GM12878 (cell line): Measurements from ENCODE around the gene SLC43A1. TPM values are rescaled to one million over a fixed set of nuclear protein-coding genes. Genes with fewer than 3 reads are reported as not detected.

Experiments
- ATAC-seq: fragments of 200-7000 bp; cut with Tn5 transposase; 3 replicates; pipeline ENCODE4 v1.9.1; 2020; ENCODE audit warnings: mild to moderate bottlenecking, moderate library complexity
- BruUV-seq: library from RNA; stranded (reverse); fragments of 400-500 nt; replicated peaks from 2 replicates; lab custom pipeline; 2021; lab: Mats Ljungman, UMichigan
- CTCF ChIA-PET: fragments of 300-600 bp; sonication (Branson Sonifier 250); formaldehyde crosslinking; extraction: SDS; loops from one replicate; lab custom pipeline; 2021; ENCODE audit warnings: inconsistent platforms; lab: Yijun Ruan, JAX
- POLR2A ChIA-PET: fragments of 350-600 bp; formaldehyde crosslinking; extraction: SDS; loops from one replicate; lab custom pipeline; 2021; ENCODE audit warnings: inconsistent platforms; lab: Charles Lee
- RAD21 ChIA-PET: fragments of 300-600 bp; sonication (Branson Sonifier 250); formaldehyde crosslinking; loops from one replicate; lab custom pipeline; 2023; ENCODE audit warnings: antibody characterized with exemption; ENCODE audit not compliant: unreplicated experiment; lab: Charles Lee
- SMC1A ChIA-PET: fragments of 300-600 bp; sonication (Branson Sonifier 250); formaldehyde crosslinking; loops from one replicate; lab custom pipeline; 2023; ENCODE audit not compliant: unreplicated experiment, uncharacterized antibody; lab: Charles Lee
- DNase-seq: peaks from one replicate; pipeline ENCODE4 v3.0.0-alpha.2; 2011; ENCODE audit warnings: low read depth, low spot score
- FAIRE-seq: peaks from 3 replicates; lab custom pipeline; 2011; peaks lifted over from hg19 to GRCh38; lab: Jason Lieb, UNC
- H2AFZ ChIP-seq: 2 replicates; pipeline ENCODE4 v1.6.0; 2011; ENCODE audit warnings: low read depth, low read length, control low read depth; ENCODE audit not compliant: control insufficient read depth
- H3K27ac ChIP-seq: 2 replicates; pipeline ENCODE4 v1.5.1; 2011; ENCODE audit warnings: control low read depth; ENCODE audit not compliant: control insufficient read depth, insufficient read depth
- H3K27me3 ChIP-seq, 2 experiments: replicated peaks in 1 of 2; 2 replicates each; pipeline versions ENCODE4 v1.6.0 to v1.6.1; 2011; ENCODE audit warnings: low read length in 1 of 2; ENCODE audit not compliant: control insufficient read depth in 2 of 2, insufficient read depth in 2 of 2
- H3K36me3 ChIP-seq, 2 experiments: 2 replicates each; pipeline ENCODE4 v1.5.1; 2011; ENCODE audit warnings: low read length in 1 of 2; ENCODE audit not compliant: control insufficient read depth in 2 of 2, insufficient read depth in 2 of 2
- H3K4me1 ChIP-seq: 2 replicates; pipeline ENCODE4 v1.6.1; 2011; ENCODE audit warnings: mild to moderate bottlenecking, low read length, moderate library complexity, mixed read lengths; ENCODE audit not compliant: control insufficient read depth, insufficient read depth
- H3K4me2 ChIP-seq: 2 replicates; pipeline ENCODE4 v1.6.0; 2011; ENCODE audit warnings: control low read depth; ENCODE audit not compliant: control insufficient read depth, insufficient read depth
- H3K4me3 ChIP-seq: fragments of 200-600 bp; sonication (generic); 2 replicates; pipeline ENCODE4 v1.5.1; 2016
- H3K79me2 ChIP-seq: 2 replicates; pipeline ENCODE4 v1.6.0; 2011; ENCODE audit warnings: low read length; ENCODE audit not compliant: control insufficient read depth, insufficient read depth
- H3K9ac ChIP-seq: 2 replicates; pipeline ENCODE4 v1.8.0; 2011; ENCODE audit warnings: low read length, control low read depth, mixed read lengths; ENCODE audit not compliant: control insufficient read depth, insufficient read depth
- H3K9me3 ChIP-seq: replicated peaks from 3 replicates; pipeline ENCODE4 v1.5.1; 2011; ENCODE audit warnings: mild to moderate bottlenecking, low read length; ENCODE audit not compliant: control insufficient read depth, insufficient read depth
- H4K20me1 ChIP-seq: 2 replicates; pipeline ENCODE4 v1.6.0; 2011; ENCODE audit not compliant: control insufficient read depth, insufficient read depth
- KLF5 ChIP-seq: fragments of 450-650 bp; IDR thresholded peaks from 2 replicates; pipeline ENCODE4 v1.6.1; 2014; ENCODE audit warnings: mild to moderate bottlenecking; ENCODE audit not compliant: partially characterized antibody
- PAX5 ChIP-seq: IDR thresholded peaks from 2 replicates; pipeline ENCODE4 v1.6.1; 2011; ENCODE audit warnings: low read depth, low read length, borderline replicate concordance
- SMAD1 ChIP-seq: fragments of 450-650 bp; IDR thresholded peaks from 2 replicates; pipeline ENCODE4 v1.6.1; 2018; ENCODE audit warnings: mild to moderate bottlenecking, low read depth; ENCODE audit not compliant: partially characterized antibody
- SREBF2 ChIP-seq: IDR thresholded peaks from 2 replicates; pipeline ENCODE4 v1.6.1; 2012; ENCODE audit warnings: mild to moderate bottlenecking, low read length
- ZNF207 ChIP-seq: fragments of 450-650 bp; IDR thresholded peaks from 2 replicates; pipeline ENCODE4 v1.6.1; 2014; ENCODE audit warnings: antibody characterized with exemption, mild to moderate bottlenecking, borderline replicate concordance
- WGBS: methylation state at CpG from one replicate; pipeline ENCODE4 v1.1.6; 2016; ENCODE audit warnings: low lambda C conversion rate; ENCODE audit not compliant: insufficient replicate concordance, insufficient coverage; ENCODE audit errors: missing lambda C conversion rate; 5-methylcytosine and 5-hydroxymethylcytosine counted together
- in situ Hi-C: fragments of 300-500 bp; cut with MboI; formaldehyde crosslinking; loops from 9 replicates; pipeline ENCODE4 v1.14.3; 2018; ENCODE audit warnings: mixed read lengths
- intact Hi-C: fragments of 100-400 bp; cut with micrococcal nuclease; formaldehyde crosslinking; loops from one replicate; pipeline ENCODE4 v1.14.2; 2022; ENCODE audit not compliant: unreplicated experiment
- polyA plus RNA-seq, 11 experiments: library from polyadenylated mRNA; depleted of rRNA in 4 of 11; unstranded in 6 of 11; stranded (reverse) in 5 of 11; fragments of >200 nt; fragmentation: Nextera tagmentation in 4 of 11; fragmentation: Illumina TruSeq in 1 of 11; extraction: Ambion mirVana in 4 of 11; extraction: Trizol in 1 of 11; gene quantifications; 1 replicate in 1 of 11; 2 replicates in 10 of 11; pipeline versions ENCODE4 v1.2.1 to v1.2.3, GENCODE V29; 2011 to 2016; ENCODE audit warnings: inconsistent platforms in 2 of 11, missing spikeins in 2 of 11, low read depth in 1 of 11
- total RNA-seq, 4 experiments: library from RNA; depleted of rRNA in 3 of 4; stranded (reverse); fragments of >200 nt in 3 of 4; fragmentation: Illumina TruSeq in 1 of 4; extraction: Trizol in 1 of 4; gene quantifications; 2 replicates each; pipeline versions ENCODE4 v1.2.1 to v1.2.3, GENCODE V29; 2013 to 2021
- TF ChIP-seq, protein P1 (sequence below): fragments of 450-650 bp; formaldehyde crosslinking; IDR thresholded peaks from 2 replicates; pipeline ENCODE4 v1.4.0; 2022; ENCODE audit warnings: mild to moderate bottlenecking, moderate library complexity
- TF ChIP-seq, protein P2 (sequence below): fragments of 150-350 bp; IDR thresholded peaks from 2 replicates; pipeline ENCODE4 v1.6.1; 2016; ENCODE audit warnings: low read depth, low read length
- TF ChIP-seq, protein P3 (sequence below): IDR thresholded peaks from 2 replicates; pipeline ENCODE4 v1.6.1; 2012; ENCODE audit warnings: mild to moderate bottlenecking, low read depth, low read length

SLC43A1 gene
- total and polyA plus RNA-seq, 10 of the 15 experiments (the other 5 are each of a cell fraction or from before 2014, with no cell fraction given): 1.0 to 17.8 (median 12.6) TPM

DNA sequence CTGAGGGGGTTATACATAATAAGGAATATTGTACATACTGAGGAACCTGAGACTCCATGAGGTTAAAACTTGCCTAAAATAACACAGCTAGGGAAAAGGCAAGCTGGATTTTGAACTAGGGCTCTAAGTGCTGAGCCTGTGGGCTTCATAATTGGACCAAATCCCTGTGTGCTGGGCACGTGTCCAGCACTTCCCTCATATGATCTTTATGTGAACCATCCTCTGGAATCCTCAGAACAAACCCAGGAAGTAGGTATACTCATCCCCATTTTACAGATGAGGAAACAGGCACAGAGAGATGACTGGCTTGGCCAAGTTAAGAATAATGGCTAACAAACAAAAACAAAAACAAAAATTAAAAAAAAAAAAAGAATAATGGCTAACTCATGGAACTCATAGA lies 40.3 kb downstream of the SLC43A1 start (continued):
- TF ChIP-seq, protein P1, sequence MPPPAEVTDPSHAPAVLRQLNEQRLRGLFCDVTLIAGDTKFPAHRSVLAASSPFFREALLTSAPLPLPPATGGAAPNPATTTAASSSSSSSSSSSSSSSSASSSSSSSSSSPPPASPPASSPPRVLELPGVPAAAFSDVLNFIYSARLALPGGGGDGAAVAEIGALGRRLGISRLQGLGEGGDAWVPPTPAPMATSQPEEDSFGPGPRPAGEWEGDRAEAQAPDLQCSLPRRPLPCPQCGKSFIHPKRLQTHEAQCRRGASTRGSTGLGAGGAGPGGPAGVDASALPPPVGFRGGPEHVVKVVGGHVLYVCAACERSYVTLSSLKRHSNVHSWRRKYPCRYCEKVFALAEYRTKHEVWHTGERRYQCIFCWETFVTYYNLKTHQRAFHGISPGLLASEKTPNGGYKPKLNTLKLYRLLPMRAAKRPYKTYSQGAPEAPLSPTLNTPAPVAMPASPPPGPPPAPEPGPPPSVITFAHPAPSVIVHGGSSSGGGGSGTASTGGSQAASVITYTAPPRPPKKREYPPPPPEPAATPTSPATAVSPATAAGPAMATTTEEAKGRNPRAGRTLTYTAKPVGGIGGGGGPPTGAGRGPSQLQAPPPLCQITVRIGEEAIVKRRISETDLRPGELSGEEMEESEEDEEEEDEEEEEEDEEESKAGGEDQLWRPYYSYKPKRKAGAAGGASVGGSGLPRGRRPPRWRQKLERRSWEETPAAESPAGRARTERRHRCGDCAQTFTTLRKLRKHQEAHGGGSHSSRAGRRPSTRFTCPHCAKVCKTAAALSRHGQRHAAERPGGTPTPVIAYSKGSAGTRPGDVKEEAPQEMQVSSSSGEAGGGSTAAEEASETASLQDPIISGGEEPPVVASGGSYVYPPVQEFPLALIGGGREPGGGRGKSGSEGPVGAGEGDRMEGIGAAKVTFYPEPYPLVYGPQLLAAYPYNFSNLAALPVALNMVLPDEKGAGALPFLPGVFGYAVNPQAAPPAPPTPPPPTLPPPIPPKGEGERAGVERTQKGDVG: no peak
- no peak for TF ChIP-seq KLF5
- TF ChIP-seq, all 136 proteins: peak for 0

DNA sequence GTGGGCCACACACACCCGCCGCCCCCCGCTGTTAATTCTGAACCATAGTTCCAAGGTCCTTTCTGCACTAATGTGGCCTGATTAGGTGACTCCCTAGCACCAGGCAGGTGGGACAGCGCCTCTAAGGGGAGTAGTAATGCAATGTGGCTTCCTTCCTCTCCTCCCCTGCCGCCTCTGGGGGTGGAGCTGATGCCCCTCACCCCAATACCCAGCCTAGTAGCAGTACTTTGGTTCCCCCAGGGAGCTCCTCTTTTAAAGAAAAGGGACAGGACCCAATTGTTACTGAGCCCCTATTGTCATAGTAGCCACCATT lies 40.7 kb downstream of the SLC43A1 start:
- Histone ChIP-seq H3K4me2 (peak overlapping the region; percentile 66), H3K79me2 (no peaks in the 10 kb centered on the region), H4K20me1 (no peaks in the 10 kb centered on the region), H3K27me3 (no peaks in the 10 kb centered on the region), H3K4me1 (peaks cover 24% of the 10 kb centered on the region), H3K9me3 (no peaks in the 10 kb centered on the region), H3K4me3 (no peak overlapping the region), H3K27ac (no peak overlapping the region), H3K36me3 (no peaks in the 10 kb centered on the region), H2AFZ (no peak overlapping the region), H3K9ac (no peak overlapping the region)
- WGBS: 80% methylated on average over 5 of the region's 5 CpGs
- DNase-seq: no peak
- ChIA-PET SMC1A (interaction anchor here (0.8 to 1.8 kb wide), 6 partner anchors 9 to 48 kb away, joined by 3 to 11 read pairs (median 4); no protein-coding TSS in a partner anchor), POLR2A (interaction anchor here (0.6 to 0.8 kb wide), 2 partner anchors 42 to 50 kb away, joined by 3 to 7 read pairs; no protein-coding TSS in a partner anchor), CTCF (interaction anchor here (0.8 to 7.2 kb wide), 10 partner anchors 9 to 128 kb away, joined by 3 to 101 read pairs (median 6); partner anchors contain the start of genes RTN4RL2 and UBE2L6), RAD21 (interaction anchor here (0.8 to 3.5 kb wide), 5 partner anchors 14 to 129 kb away, joined by 3 to 11 read pairs (median 7); partner anchors contain the start of gene RTN4RL2)
- in situ Hi-C loops (loop anchor here (25.0 kb wide), 1 partner anchor 637 kb away; no protein-coding TSS in a partner anchor), intact Hi-C loops (loop anchor here (5.0 kb wide), 1 partner anchor 47 kb away; the partner anchor contains the start of gene SLC43A3)
- no peak for FAIRE-seq
- no TSS peak for BruUV-seq
- peak; percentile 12; the same call in 2 of the 3 replicates for ATAC-seq
- TF ChIP-seq SREBF2 (no peak), SMAD1 (no peak), PAX5 (no peak), ZNF207 (no peak)
- TF ChIP-seq, protein P2, sequence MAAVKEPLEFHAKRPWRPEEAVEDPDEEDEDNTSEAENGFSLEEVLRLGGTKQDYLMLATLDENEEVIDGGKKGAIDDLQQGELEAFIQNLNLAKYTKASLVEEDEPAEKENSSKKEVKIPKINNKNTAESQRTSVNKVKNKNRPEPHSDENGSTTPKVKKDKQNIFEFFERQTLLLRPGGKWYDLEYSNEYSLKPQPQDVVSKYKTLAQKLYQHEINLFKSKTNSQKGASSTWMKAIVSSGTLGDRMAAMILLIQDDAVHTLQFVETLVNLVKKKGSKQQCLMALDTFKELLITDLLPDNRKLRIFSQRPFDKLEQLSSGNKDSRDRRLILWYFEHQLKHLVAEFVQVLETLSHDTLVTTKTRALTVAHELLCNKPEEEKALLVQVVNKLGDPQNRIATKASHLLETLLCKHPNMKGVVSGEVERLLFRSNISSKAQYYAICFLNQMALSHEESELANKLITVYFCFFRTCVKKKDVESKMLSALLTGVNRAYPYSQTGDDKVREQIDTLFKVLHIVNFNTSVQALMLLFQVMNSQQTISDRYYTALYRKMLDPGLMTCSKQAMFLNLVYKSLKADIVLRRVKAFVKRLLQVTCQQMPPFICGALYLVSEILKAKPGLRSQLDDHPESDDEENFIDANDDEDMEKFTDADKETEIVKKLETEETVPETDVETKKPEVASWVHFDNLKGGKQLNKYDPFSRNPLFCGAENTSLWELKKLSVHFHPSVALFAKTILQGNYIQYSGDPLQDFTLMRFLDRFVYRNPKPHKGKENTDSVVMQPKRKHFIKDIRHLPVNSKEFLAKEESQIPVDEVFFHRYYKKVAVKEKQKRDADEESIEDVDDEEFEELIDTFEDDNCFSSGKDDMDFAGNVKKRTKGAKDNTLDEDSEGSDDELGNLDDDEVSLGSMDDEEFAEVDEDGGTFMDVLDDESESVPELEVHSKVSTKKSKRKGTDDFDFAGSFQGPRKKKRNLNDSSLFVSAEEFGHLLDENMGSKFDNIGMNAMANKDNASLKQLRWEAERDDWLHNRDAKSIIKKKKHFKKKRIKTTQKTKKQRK: no peak
- TF ChIP-seq, protein P3, sequence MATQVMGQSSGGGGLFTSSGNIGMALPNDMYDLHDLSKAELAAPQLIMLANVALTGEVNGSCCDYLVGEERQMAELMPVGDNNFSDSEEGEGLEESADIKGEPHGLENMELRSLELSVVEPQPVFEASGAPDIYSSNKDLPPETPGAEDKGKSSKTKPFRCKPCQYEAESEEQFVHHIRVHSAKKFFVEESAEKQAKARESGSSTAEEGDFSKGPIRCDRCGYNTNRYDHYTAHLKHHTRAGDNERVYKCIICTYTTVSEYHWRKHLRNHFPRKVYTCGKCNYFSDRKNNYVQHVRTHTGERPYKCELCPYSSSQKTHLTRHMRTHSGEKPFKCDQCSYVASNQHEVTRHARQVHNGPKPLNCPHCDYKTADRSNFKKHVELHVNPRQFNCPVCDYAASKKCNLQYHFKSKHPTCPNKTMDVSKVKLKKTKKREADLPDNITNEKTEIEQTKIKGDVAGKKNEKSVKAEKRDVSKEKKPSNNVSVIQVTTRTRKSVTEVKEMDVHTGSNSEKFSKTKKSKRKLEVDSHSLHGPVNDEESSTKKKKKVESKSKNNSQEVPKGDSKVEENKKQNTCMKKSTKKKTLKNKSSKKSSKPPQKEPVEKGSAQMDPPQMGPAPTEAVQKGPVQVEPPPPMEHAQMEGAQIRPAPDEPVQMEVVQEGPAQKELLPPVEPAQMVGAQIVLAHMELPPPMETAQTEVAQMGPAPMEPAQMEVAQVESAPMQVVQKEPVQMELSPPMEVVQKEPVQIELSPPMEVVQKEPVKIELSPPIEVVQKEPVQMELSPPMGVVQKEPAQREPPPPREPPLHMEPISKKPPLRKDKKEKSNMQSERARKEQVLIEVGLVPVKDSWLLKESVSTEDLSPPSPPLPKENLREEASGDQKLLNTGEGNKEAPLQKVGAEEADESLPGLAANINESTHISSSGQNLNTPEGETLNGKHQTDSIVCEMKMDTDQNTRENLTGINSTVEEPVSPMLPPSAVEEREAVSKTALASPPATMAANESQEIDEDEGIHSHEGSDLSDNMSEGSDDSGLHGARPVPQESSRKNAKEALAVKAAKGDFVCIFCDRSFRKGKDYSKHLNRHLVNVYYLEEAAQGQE: peak; percentile 71
